PC-9 (cell line): ENCODE measurements around the gene DSCAM. TPM values are rescaled to one million over a fixed set of nuclear protein-coding genes. Genes with fewer than 3 reads are reported as not detected.
"Not testable (repeated sequence)": the region's sequence is repeated elsewhere in the genome, so short reads cannot be mapped to it uniquely, and the experiment has no call there.

Source experiments
- BruUV-seq: library from RNA; stranded (reverse); fragments of 400-500 nt; replicated peaks from 2 replicates; lab custom pipeline; 2021; lab: Mats Ljungman, UMichigan
- CTCF ChIA-PET: fragments of 300-600 bp; sonication (Branson Sonifier 250); formaldehyde crosslinking; loops from one replicate; lab custom pipeline; 2022; ENCODE audit warnings: antibody characterized with exemption; lab: Charles Lee
- POLR2A ChIA-PET: fragments of 300-600 bp; sonication (Branson Sonifier 250); formaldehyde crosslinking; loops from one replicate; lab custom pipeline; 2022; ENCODE audit warnings: antibody characterized with exemption; ENCODE audit not compliant: unreplicated experiment; lab: Charles Lee
- DNase-seq, 2 experiments: peaks; one replicate each; pipeline versions ENCODE4 v3.0.0 to v3.0.0-alpha.2; 2015 to 2022; ENCODE audit warnings: mixed read lengths in 1 of 2
- H2AFZ ChIP-seq: fragments of 200-600 bp; sonication (generic); 2 replicates; pipeline ENCODE4 v1.8.1; 2017; ENCODE audit warnings: antibody characterized with exemption
- H3F3A ChIP-seq: fragments of 200-600 bp; sonication (generic); 2 replicates; pipeline ENCODE4 v1.8.1; 2017; ENCODE audit warnings: antibody characterized with exemption, mild to moderate bottlenecking, low read depth; ENCODE audit not compliant: insufficient read depth
- H3K27ac ChIP-seq: fragments of 200-600 bp; sonication (generic); 2 replicates; pipeline ENCODE4 v1.6.1; 2016; ENCODE audit warnings: mixed run types
- H3K27me3 ChIP-seq: fragments of 200-600 bp; sonication (generic); 2 replicates; pipeline ENCODE4 v1.6.1; 2016; ENCODE audit warnings: low read depth, mixed run types; ENCODE audit not compliant: insufficient read depth
- H3K36me3 ChIP-seq: fragments of 200-600 bp; sonication (generic); 2 replicates; pipeline ENCODE4 v1.6.1; 2016; ENCODE audit warnings: low read depth, mixed run types
- H3K4me1 ChIP-seq: fragments of 200-600 bp; sonication (generic); replicated peaks from 2 replicates; pipeline ENCODE4 v1.6.1; 2016; ENCODE audit warnings: mixed run types; ENCODE audit not compliant: insufficient read depth
- H3K4me2 ChIP-seq: fragments of 200-600 bp; sonication (generic); 2 replicates; pipeline ENCODE4 v1.6.1; 2017; ENCODE audit warnings: mixed run types
- H3K4me3 ChIP-seq: fragments of 200-600 bp; sonication (generic); 2 replicates; pipeline ENCODE4 v1.6.1; 2016; ENCODE audit warnings: mixed run types
- H3K79me2 ChIP-seq: fragments of 200-600 bp; sonication (generic); 2 replicates; pipeline ENCODE4 v1.6.1; 2017; ENCODE audit warnings: low read depth, mixed run types
- H3K9me2 ChIP-seq: fragments of 200-600 bp; sonication (generic); 2 replicates; pipeline ENCODE4 v1.8.1; 2017; ENCODE audit warnings: mild to moderate bottlenecking; ENCODE audit not compliant: insufficient read depth
- H3K9me3 ChIP-seq: fragments of 200-600 bp; sonication (generic); 2 replicates; pipeline ENCODE4 v1.8.1; 2016; ENCODE audit warnings: low read depth; ENCODE audit not compliant: insufficient read depth
- H4K20me1 ChIP-seq: fragments of 200-600 bp; sonication (generic); 2 replicates; pipeline ENCODE4 v1.8.1; 2017; ENCODE audit not compliant: insufficient read depth
- EZH2 ChIP-seq: fragments of 200-600 bp; sonication (generic); IDR thresholded peaks from 2 replicates; pipeline ENCODE4 v1.8.0; 2017; ENCODE audit warnings: antibody characterized with exemption, low read depth
- intact Hi-C: fragments of 100-400 bp; cut with micrococcal nuclease; formaldehyde crosslinking; loops from one replicate; pipeline ENCODE4 v1.10.0; 2022; ENCODE audit not compliant: unreplicated experiment
- total RNA-seq: library from RNA; stranded (reverse); gene quantifications from 2 replicates; pipeline ENCODE4 v1.2.3, GENCODE V29; 2021
- TF ChIP-seq, protein P1 (sequence below): fragments of 200-600 bp; sonication (generic); conservative IDR thresholded peaks from 2 replicates; pipeline ENCODE4 v1.6.1; 2017; ENCODE audit warnings: mixed run types, antibody characterized with exemption, mild to moderate bottlenecking, moderate library complexity

DSCAM gene
- total RNA-seq, 1 experiment from 2014 or later: not detected

DNA sequence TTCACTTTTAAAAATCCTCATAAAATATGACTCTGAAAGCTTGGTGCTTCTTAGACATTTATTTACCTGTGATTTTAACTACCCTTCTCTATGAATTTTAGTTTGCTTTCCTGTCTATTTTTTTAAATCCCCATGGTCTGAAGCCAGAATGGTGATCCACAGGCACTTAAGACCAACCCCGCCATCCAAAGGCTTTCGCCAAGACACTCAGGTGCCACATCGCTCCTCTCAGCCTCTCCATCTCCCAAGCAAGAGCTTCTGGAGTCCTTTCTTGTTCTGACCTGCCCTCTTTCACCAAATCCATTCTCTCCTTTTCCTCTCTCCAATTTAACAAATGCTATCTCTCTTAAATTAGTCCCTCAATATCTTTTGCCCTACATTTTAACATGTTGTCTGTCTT lies 515.2 kb downstream of the DSCAM start:
- H4K20me1 ChIP-seq: no peaks in the 10 kb centered on the region
- intact Hi-C loops: no loop called here
- H3K27me3 ChIP-seq: no peaks in the 10 kb centered on the region
- DNase-seq: no peak
- H3K27ac ChIP-seq: no peak overlapping the region
- no peak overlapping the region for H3K4me2 ChIP-seq
- no TSS peak for BruUV-seq
- TF ChIP-seq, protein P1, sequence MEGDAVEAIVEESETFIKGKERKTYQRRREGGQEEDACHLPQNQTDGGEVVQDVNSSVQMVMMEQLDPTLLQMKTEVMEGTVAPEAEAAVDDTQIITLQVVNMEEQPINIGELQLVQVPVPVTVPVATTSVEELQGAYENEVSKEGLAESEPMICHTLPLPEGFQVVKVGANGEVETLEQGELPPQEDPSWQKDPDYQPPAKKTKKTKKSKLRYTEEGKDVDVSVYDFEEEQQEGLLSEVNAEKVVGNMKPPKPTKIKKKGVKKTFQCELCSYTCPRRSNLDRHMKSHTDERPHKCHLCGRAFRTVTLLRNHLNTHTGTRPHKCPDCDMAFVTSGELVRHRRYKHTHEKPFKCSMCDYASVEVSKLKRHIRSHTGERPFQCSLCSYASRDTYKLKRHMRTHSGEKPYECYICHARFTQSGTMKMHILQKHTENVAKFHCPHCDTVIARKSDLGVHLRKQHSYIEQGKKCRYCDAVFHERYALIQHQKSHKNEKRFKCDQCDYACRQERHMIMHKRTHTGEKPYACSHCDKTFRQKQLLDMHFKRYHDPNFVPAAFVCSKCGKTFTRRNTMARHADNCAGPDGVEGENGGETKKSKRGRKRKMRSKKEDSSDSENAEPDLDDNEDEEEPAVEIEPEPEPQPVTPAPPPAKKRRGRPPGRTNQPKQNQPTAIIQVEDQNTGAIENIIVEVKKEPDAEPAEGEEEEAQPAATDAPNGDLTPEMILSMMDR: no peak
- no peak for TF ChIP-seq EZH2
- H3K4me1 ChIP-seq: no peaks in the 10 kb centered on the region
- H3K4me3 ChIP-seq: no peak overlapping the region
- no peaks in the 10 kb centered on the region for H3K79me2 ChIP-seq
- ChIA-PET CTCF (no interaction called here), POLR2A (no interaction called here)
- H3K36me3 ChIP-seq: no peaks in the 10 kb centered on the region
- no peaks in the 10 kb centered on the region for H3K9me3 ChIP-seq
- H3K9me2 ChIP-seq: no peaks in the 10 kb centered on the region
- no peak overlapping the region for H2AFZ ChIP-seq
- H3F3A ChIP-seq: no peaks in the 10 kb centered on the region

DNA sequence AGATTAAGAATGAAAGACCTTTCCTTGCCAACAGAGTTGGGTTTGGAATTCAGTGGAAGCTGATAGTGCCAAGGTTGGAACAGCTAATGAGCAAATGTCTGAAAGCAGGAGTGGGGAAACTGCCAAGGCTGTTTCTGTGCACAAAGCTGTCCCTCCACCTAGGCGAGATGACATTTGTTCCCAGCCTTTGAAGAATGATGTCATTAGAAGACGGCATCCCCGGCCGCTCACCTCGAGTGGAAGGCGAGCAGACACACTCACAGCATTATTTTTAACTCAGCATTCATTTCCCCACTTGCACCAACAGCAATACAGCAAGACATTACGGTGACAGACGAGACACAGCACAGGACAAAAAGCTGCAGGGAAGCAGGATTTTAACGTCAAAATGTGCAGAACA lies 515.8 kb downstream of the DSCAM start:
- no peaks in the 10 kb centered on the region for H3F3A ChIP-seq
- no peaks in the 10 kb centered on the region for H3K9me2 ChIP-seq
- H3K4me1 ChIP-seq: no peaks in the 10 kb centered on the region
- no peak overlapping the region for H3K4me2 ChIP-seq
- no TSS peak for BruUV-seq
- H3K27me3 ChIP-seq: no peaks in the 10 kb centered on the region
- no peaks in the 10 kb centered on the region for H3K79me2 ChIP-seq
- intact Hi-C loops: no loop called here
- no peaks in the 10 kb centered on the region for H3K36me3 ChIP-seq
- no peak for DNase-seq
- no peak for TF ChIP-seq EZH2
- TF ChIP-seq, protein P1: no peak
- POLR2A ChIA-PET: no interaction called here
- H4K20me1 ChIP-seq: no peaks in the 10 kb centered on the region
- H3K27ac ChIP-seq: no peak overlapping the region
- H3K9me3 ChIP-seq: no peaks in the 10 kb centered on the region
- CTCF ChIA-PET: no interaction called here
- H3K4me3 ChIP-seq: no peak overlapping the region
- H2AFZ ChIP-seq: no peak overlapping the region

DNA sequence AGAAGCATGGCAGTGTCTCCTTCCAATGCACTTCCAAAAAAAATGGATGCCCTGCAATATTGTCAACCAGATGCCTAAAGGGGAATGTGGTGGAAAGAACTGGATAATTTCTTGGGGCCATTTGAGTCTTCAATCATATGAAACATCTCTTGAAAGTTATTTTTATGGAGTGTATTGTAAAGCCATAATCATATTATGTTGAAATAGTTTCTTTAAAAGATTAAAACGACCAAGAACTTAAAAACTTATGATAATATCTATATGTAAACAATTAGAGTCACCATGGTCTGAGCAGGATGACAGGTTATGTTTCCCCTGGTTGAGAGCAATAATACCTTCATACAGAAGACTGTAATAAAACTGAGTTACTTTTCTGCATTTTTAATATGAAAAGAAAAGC lies 522.6 kb downstream of the DSCAM start:
- Histone ChIP-seq H3K9me2 (no peaks in the 10 kb centered on the region), H3K4me3 (no peak overlapping the region), H2AFZ (no peak overlapping the region), H3K27me3 (no peaks in the 10 kb centered on the region), H3K4me2 (no peak overlapping the region), H3K9me3 (no peaks in the 10 kb centered on the region), H3K4me1 (no peaks in the 10 kb centered on the region), H3F3A (no peaks in the 10 kb centered on the region), H3K79me2 (no peaks in the 10 kb centered on the region), H4K20me1 (no peaks in the 10 kb centered on the region), H3K36me3 (no peaks in the 10 kb centered on the region), H3K27ac (no peak overlapping the region)
- intact Hi-C loops: no loop called here
- CTCF ChIA-PET: no interaction called here
- TF ChIP-seq, protein P1: no peak
- TF ChIP-seq EZH2: no peak
- no TSS peak for BruUV-seq
- no peak for DNase-seq
- POLR2A ChIA-PET: no interaction called here

DNA sequence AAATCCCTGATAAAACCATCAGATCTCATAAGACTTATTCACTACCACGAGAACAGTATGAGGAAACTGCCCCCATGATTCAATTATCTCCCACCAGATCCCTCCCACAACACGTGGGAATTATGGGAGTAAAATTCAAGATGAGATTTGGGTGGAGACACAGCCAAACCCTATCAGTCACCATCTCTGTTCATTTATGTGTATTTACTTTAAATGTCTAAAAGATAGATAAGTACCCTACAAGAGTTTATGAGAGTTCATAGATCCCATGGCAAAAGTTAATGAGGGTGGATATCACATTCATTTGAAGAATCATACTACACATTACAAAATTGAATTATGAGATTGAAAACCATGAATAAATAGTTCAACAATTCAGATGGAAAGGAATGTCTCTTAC lies 526.2 kb downstream of the DSCAM start:
- CTCF ChIA-PET, H4K20me1 ChIP-seq, H3F3A ChIP-seq, H3K27me3 ChIP-seq, intact Hi-C loops, H3K4me3 ChIP-seq, DNase-seq, POLR2A ChIA-PET, H2AFZ ChIP-seq, H3K4me2 ChIP-seq, H3K9me2 ChIP-seq, H3K36me3 ChIP-seq, H3K4me1 ChIP-seq, H3K27ac ChIP-seq, H3K79me2 ChIP-seq, H3K9me3 ChIP-seq, BruUV-seq: not testable (repeated sequence)
